ENCODE data around the gene COA5. TPM values are rescaled to one million over a fixed set of nuclear protein-coding genes. Genes with fewer than 3 reads are reported as not detected.

The COA5 gene
- polyA plus RNA-seq, 1 of the 3 experiments (the other 2 are of a cell fraction): 40.3 TPM

GRCh38 chr2:98586551-98587140 lies 21.7 kb downstream of the COA5 start:
- Histone ChIP-seq H3K9me2 (no peaks in the 10 kb centered on the region), H2AFZ (ENCODE audit: low read depth) (no peak overlapping the region)
- CTCF ChIA-PET: interaction anchor here (1.2 kb wide), 3 partner anchors 9 to 173 kb away, joined by 3 to 4 read pairs (median 4); no protein-coding TSS in a partner anchor

GRCh38 chr2:98585386-98585785 lies 22.9 kb downstream of the COA5 start:
- CTCF ChIA-PET: interaction anchor here (0.6 to 2.4 kb wide), 4 partner anchors 17 to 173 kb away, joined by 3 to 10 read pairs (median 4); no protein-coding TSS in a partner anchor
- no peak overlapping the region for H3K4me3 ChIP-seq (ENCODE audit: low read depth in 2 of 2, low read length in 1 of 2)
- no peaks in the 10 kb centered on the region for H3K9me2 ChIP-seq
- no peaks in the 10 kb centered on the region for H4K20me1 ChIP-seq (ENCODE audit: insufficient read depth)
- H2AFZ ChIP-seq (ENCODE audit: low read depth): no peak overlapping the region
- H3K9me3 ChIP-seq: no peaks in the 10 kb centered on the region
- H3K4me2 ChIP-seq: no peak overlapping the region
- H3K4me1 ChIP-seq (ENCODE audit: control insufficient read depth in 1 of 2, insufficient read depth in 2 of 2, low read depth in 1 of 2, low read length in 1 of 2): no peaks in the 10 kb centered on the region
- POLR2A ChIA-PET: interaction anchor here (1.2 kb wide), 1 partner anchor 13 kb away, joined by 4 read pairs; no protein-coding TSS in a partner anchor
- H3K27me3 ChIP-seq (ENCODE audit: insufficient read depth): no peaks in the 10 kb centered on the region
- H3K27ac ChIP-seq (ENCODE audit: low read depth in 2 of 2, low read length in 1 of 2): no peak overlapping the region
- peaks cover 0 to 34% of the 10 kb centered on the region in 2 experiments for H3K36me3 ChIP-seq (replicated peaks in 1 of 2; ENCODE audit: control insufficient read depth in 1 of 2, insufficient read depth in 2 of 2, low read length in 1 of 2)
- no peaks in the 10 kb centered on the region for H3K79me2 ChIP-seq (ENCODE audit: insufficient read depth)
- TF ChIP-seq FOSL2 (IDR thresholded peaks at IDR 0.05; ENCODE audit: borderline replicate concordance, low read depth): no peak
- no peak for TF ChIP-seq YY1 (IDR thresholded peaks at IDR 0.05; ENCODE audit: low read depth)
- TF ChIP-seq PBX3 (IDR thresholded peaks at IDR 0.05): no peak
- TF ChIP-seq SMC3 (IDR thresholded peaks at IDR 0.05; ENCODE audit: low read depth, low read length): no peak
- no peak for TF ChIP-seq RAD21 (IDR thresholded peaks at IDR 0.05; ENCODE audit: low read length)
- TF ChIP-seq EZH2phosphoT487 (IDR thresholded peaks at IDR 0.05; ENCODE audit: borderline replicate concordance, low read depth): no peak
- no peak for TF ChIP-seq ZBTB33 (IDR thresholded peaks at IDR 0.05; ENCODE audit: borderline replicate concordance, low read depth)
- no peak for TF ChIP-seq USF2 (IDR thresholded peaks at IDR 0.05; ENCODE audit: borderline replicate concordance, low read depth, low read length)
- no peak for TF ChIP-seq RFX5 (IDR thresholded peaks at IDR 0.05; ENCODE audit: low read length)
- TF ChIP-seq RCOR1 (IDR thresholded peaks at IDR 0.05; ENCODE audit: low read length): no peak
- no peak for TF ChIP-seq POLR2AphosphoS5 (IDR thresholded peaks at IDR 0.05; ENCODE audit: low read depth, low read length)
- no peak for TF ChIP-seq TEAD4 (IDR thresholded peaks at IDR 0.05; ENCODE audit: borderline replicate concordance, insufficient read depth)
- no peak for TF ChIP-seq NRF1 (IDR thresholded peaks at IDR 0.05; ENCODE audit: low read depth, low read length)
- TF ChIP-seq MEF2A (IDR thresholded peaks at IDR 0.05; ENCODE audit: borderline replicate concordance, low read depth): no peak
- TF ChIP-seq NFIC (IDR thresholded peaks at IDR 0.05; ENCODE audit: borderline replicate concordance): no peak
- no peak overlapping the region for H3K9ac ChIP-seq
- peaks cover 4% of the 10 kb centered on the region for H3F3A ChIP-seq (replicated peaks; ENCODE audit: insufficient read depth)
- no peak for DNase-seq
- 95% methylated on average over 10 of the region's 10 CpGs for WGBS (ENCODE audit: low lambda C conversion rate)

More at GRCh38 chr2:98586551-98587140, 21.7 kb downstream of the COA5 start:
- Histone ChIP-seq H3K27me3 (ENCODE audit: insufficient read depth) (no peaks in the 10 kb centered on the region), H3K4me1 (ENCODE audit: control insufficient read depth in 1 of 2, insufficient read depth in 2 of 2, low read depth in 1 of 2, low read length in 1 of 2) (no peaks in the 10 kb centered on the region), H3K79me2 (ENCODE audit: insufficient read depth) (no peaks in the 10 kb centered on the region), H4K20me1 (ENCODE audit: insufficient read depth) (no peaks in the 10 kb centered on the region), H3K27ac (ENCODE audit: low read depth in 2 of 2, low read length in 1 of 2) (no peak overlapping the region), H3K36me3 (replicated peaks in 1 of 2; ENCODE audit: control insufficient read depth in 1 of 2, insufficient read depth in 2 of 2, low read length in 1 of 2) (peaks cover 0 to 39% of the 10 kb centered on the region in 2 experiments), H3K9ac (no peak overlapping the region), H3F3A (replicated peaks; ENCODE audit: insufficient read depth) (peaks cover 2% of the 10 kb centered on the region), H3K4me3 (ENCODE audit: low read depth in 2 of 2, low read length in 1 of 2) (no peak overlapping the region), H3K9me3 (no peaks in the 10 kb centered on the region), H3K4me2 (no peak overlapping the region)
- POLR2A ChIA-PET: no interaction called here
- 93% methylated on average over 6 of the region's 6 CpGs for WGBS (ENCODE audit: low lambda C conversion rate)
- TF ChIP-seq USF1 (IDR thresholded peaks at IDR 0.05; ENCODE audit: borderline replicate concordance, low read depth) (no peak), GATA2 (CRISPR knock-in tag; IDR thresholded peaks at IDR 0.05) (no peak), MXI1 (IDR thresholded peaks at IDR 0.05; ENCODE audit: low read depth, low read length) (no peak), CHD2 (IDR thresholded peaks at IDR 0.05; ENCODE audit: low read length, partially characterized antibody) (no peak), RFX5 (IDR thresholded peaks at IDR 0.05; ENCODE audit: low read length) (no peak), RXRA (IDR thresholded peaks at IDR 0.05; ENCODE audit: borderline replicate concordance, low read depth) (no peak)
- no peak for DNase-seq
